Activated CD4-positive, CD25-positive, alpha-beta regulatory T cell treated with anti-CD3 and anti-CD28 coated beads, Interleukin-2, amount 50 U/mL, for 24 hours (primary cell): ENCODE data around the gene ARFGAP1.

Experiments used
- ATAC-seq, 2 donors: fragments of 150-1000 bp; cut with Tn5 transposase; one replicate each; pipeline ENCODE4 v1.10.0; 2021; ENCODE audit warnings: mild to moderate bottlenecking in 1 of 2, moderate library complexity in 1 of 2

The ARFGAP1 gene

GRCh38 chr20:63310265-63310991, 37.8 kb downstream of the ARFGAP1 start:
- ATAC-seq, result no peak

- no peak for ATAC-seq
Observed at GRCh38 chr20:63311186-63311832, 38.7 kb downstream of the ARFGAP1 start.

GRCh38 chr20:63311833-63312243, 39.2 kb downstream of the ARFGAP1 start:
- ATAC-seq, result no peak

GRCh38 chr20:63312273-63312672, 39.7 kb downstream of the ARFGAP1 start:
- no peak for ATAC-seq

- ATAC-seq, result no peak
Observed at GRCh38 chr20:63312690-63313348, 40.2 kb downstream of the ARFGAP1 start.

- ATAC-seq, result no peak
Observed at GRCh38 chr20:63313349-63314014, 40.9 kb downstream of the ARFGAP1 start.

GRCh38 chr20:63314015-63314471, 41.4 kb downstream of the ARFGAP1 start:
- ATAC-seq, result no peak

GRCh38 chr20:63314566-63315239, 42.1 kb downstream of the ARFGAP1 start:
- ATAC-seq, result no peak

GRCh38 chr20:63315240-63315689, 42.7 kb downstream of the ARFGAP1 start:
- no peak for ATAC-seq

GRCh38 chr20:63315731-63316491, 43.3 kb downstream of the ARFGAP1 start:
- ATAC-seq, result no peak

GRCh38 chr20:63316502-63316921, 43.9 kb downstream of the ARFGAP1 start:
- no peak for ATAC-seq

- no peak for ATAC-seq
Observed at GRCh38 chr20:63317061-63317460, 44.4 kb downstream of the ARFGAP1 start.

- no peak for ATAC-seq
Observed at GRCh38 chr20:63317601-63318291, 45.1 kb downstream of the ARFGAP1 start.

GRCh38 chr20:63318391-63319163, 46.0 kb downstream of the ARFGAP1 start:
- no peak for ATAC-seq

GRCh38 chr20:63319164-63320040, 46.8 kb downstream of the ARFGAP1 start:
- no peak for ATAC-seq

- ATAC-seq, result no peak
Observed at GRCh38 chr20:63320041-63320511, 47.5 kb downstream of the ARFGAP1 start.

- ATAC-seq, result no peak
Observed at GRCh38 chr20:63320616-63321147, 48.1 kb downstream of the ARFGAP1 start.

GRCh38 chr20:63321148-63321831, 48.7 kb downstream of the ARFGAP1 start:
- no peak for ATAC-seq
